SK-N-SH (cell line): ENCODE results near the gene PCGF1. TPM values are rescaled to one million over a fixed set of nuclear protein-coding genes. Genes with fewer than 3 reads are reported as not detected.

Experiments used
- CTCF ChIA-PET: fragments of 300-600, 350-600 bp; formaldehyde crosslinking; extraction: SDS; loops from one replicate; lab custom pipeline; 2021; lab: Yijun Ruan, JAX
- POLR2A ChIA-PET: fragments of 350-600 bp; sonication (Branson Sonifier 250); formaldehyde crosslinking; extraction: SDS; loops from one replicate; lab custom pipeline; 2020; ENCODE audit warnings: antibody characterized with exemption, inconsistent platforms; lab: Yijun Ruan, JAX
- DNase-seq: peaks from one replicate; pipeline ENCODE4 v3.0.0; 2012
- H2AFZ ChIP-seq: fragments of 200-600 bp; sonication (generic); 2 replicates; pipeline ENCODE4 v1.8.1; 2016; ENCODE audit warnings: antibody characterized with exemption, mild to moderate bottlenecking, low read depth
- H3F3A ChIP-seq: fragments of 200-600 bp; sonication (generic); replicated peaks from 2 replicates; pipeline ENCODE3; 2016; ENCODE audit warnings: antibody characterized with exemption, mild to moderate bottlenecking; ENCODE audit not compliant: insufficient read depth
- H3K27ac ChIP-seq, 2 experiments: fragments of 200-500 bp in 1 of 2; fragments of 200-600 bp in 1 of 2; sonication (Bioruptor generic) in 1 of 2; sonication (generic), shearing (Covaris generic) in 1 of 2; 2 replicates each; pipeline versions ENCODE4 v1.5.1 to v1.6.1; 2014 to 2016; ENCODE audit warnings: low read depth in 2 of 2, inconsistent platforms in 1 of 2, low read length in 1 of 2, mild to moderate bottlenecking in 1 of 2, mixed read lengths in 1 of 2
- H3K27me3 ChIP-seq: fragments of 200-600 bp; sonication (generic), shearing (Covaris generic); 2 replicates; pipeline ENCODE4 v1.6.1; 2016; ENCODE audit warnings: mixed run types; ENCODE audit not compliant: insufficient read depth
- H3K36me3 ChIP-seq, 2 experiments: fragments of 200-500 bp in 1 of 2; fragments of 200-600 bp in 1 of 2; sonication (Bioruptor generic) in 1 of 2; sonication (generic) in 1 of 2; replicated peaks in 1 of 2; 2 replicates each; pipeline versions ENCODE3 to v1.5.1; 2014 to 2016; ENCODE audit warnings: low read length in 1 of 2, mild to moderate bottlenecking in 1 of 2; ENCODE audit not compliant: insufficient read depth in 2 of 2, control insufficient read depth in 1 of 2
- H3K4me1 ChIP-seq, 2 experiments: fragments of 200-500 bp in 1 of 2; fragments of 200-600 bp in 1 of 2; sonication (Bioruptor generic) in 1 of 2; sonication (generic), shearing (Covaris generic) in 1 of 2; 2 replicates each; pipeline versions ENCODE4 v1.5.1 to v1.6.1; 2014 to 2016; ENCODE audit warnings: low read depth in 1 of 2, low read length in 1 of 2, mixed run types in 1 of 2; ENCODE audit not compliant: insufficient read depth in 2 of 2, control insufficient read depth in 1 of 2
- H3K4me2 ChIP-seq: fragments of 200-600 bp; sonication (generic), shearing (Covaris generic); 2 replicates; pipeline ENCODE4 v1.6.1; 2017; ENCODE audit warnings: mixed run types
- H3K4me3 ChIP-seq, 2 experiments: fragments of 200-500 bp in 1 of 2; fragments of 200-600 bp in 1 of 2; sonication (Bioruptor generic) in 1 of 2; sonication (generic), shearing (Covaris generic) in 1 of 2; 2 replicates each; pipeline versions ENCODE4 v1.5.1 to v1.8.1; 2014 to 2016; ENCODE audit warnings: low read depth in 2 of 2, inconsistent platforms in 1 of 2, low read length in 1 of 2, mild to moderate bottlenecking in 1 of 2, mixed read lengths in 1 of 2, moderate library complexity in 1 of 2
- H3K79me2 ChIP-seq: fragments of 200-600 bp; sonication (generic); 2 replicates; pipeline ENCODE4 v1.8.1; 2017; ENCODE audit warnings: mild to moderate bottlenecking; ENCODE audit not compliant: insufficient read depth
- H3K9ac ChIP-seq: fragments of 200-600 bp; sonication (generic); 2 replicates; pipeline ENCODE4 v1.6.1; 2017; ENCODE audit warnings: mixed run types
- H3K9me2 ChIP-seq: fragments of 200-600 bp; sonication (generic); 2 replicates; pipeline ENCODE4 v1.6.1; 2017; ENCODE audit warnings: mixed run types
- H3K9me3 ChIP-seq: fragments of 200-600 bp; sonication (generic); 2 replicates; pipeline ENCODE4 v1.6.1; 2017; ENCODE audit warnings: mixed run types, mild to moderate bottlenecking, moderate library complexity
- H4K20me1 ChIP-seq: fragments of 200-600 bp; sonication (generic); 2 replicates; pipeline ENCODE4 v1.6.1; 2017; ENCODE audit warnings: mild to moderate bottlenecking, mixed run types; ENCODE audit not compliant: insufficient read depth
- FOXJ3 ChIP-seq: sonication (generic); formaldehyde crosslinking; IDR thresholded peaks from 2 replicates; pipeline ENCODE4 v1.5.1; 2020; ENCODE audit warnings: mild to moderate bottlenecking, missing genetic modification reagents
- whole genome bisulfite sequencing: methylation state at CpG from one replicate; pipeline ENCODE4 v1.1.6; 2017; ENCODE audit warnings: low lambda C conversion rate; 5-methylcytosine and 5-hydroxymethylcytosine counted together
- polyA plus RNA-seq, 3 experiments: library from polyadenylated mRNA; depleted of rRNA; stranded (reverse); fragments of >200 nt; gene quantifications; 2 replicates each; pipeline ENCODE4 v1.2.3, GENCODE V29; 2012
- TF ChIP-seq, protein P1 (sequence below): IDR thresholded peaks from 2 replicates; pipeline ENCODE4 v1.4.0; 2012; ENCODE audit warnings: low read depth, borderline replicate concordance
- TF ChIP-seq, protein P2 (sequence below): IDR thresholded peaks from 2 replicates; pipeline ENCODE4 v1.6.1; 2012; ENCODE audit warnings: mild to moderate bottlenecking, low read depth, low read length, moderate library complexity

Gene PCGF1
- polyA plus RNA-seq, 1 of the 3 experiments (the other 2 are of a cell fraction), result 44.9 TPM

DNA sequence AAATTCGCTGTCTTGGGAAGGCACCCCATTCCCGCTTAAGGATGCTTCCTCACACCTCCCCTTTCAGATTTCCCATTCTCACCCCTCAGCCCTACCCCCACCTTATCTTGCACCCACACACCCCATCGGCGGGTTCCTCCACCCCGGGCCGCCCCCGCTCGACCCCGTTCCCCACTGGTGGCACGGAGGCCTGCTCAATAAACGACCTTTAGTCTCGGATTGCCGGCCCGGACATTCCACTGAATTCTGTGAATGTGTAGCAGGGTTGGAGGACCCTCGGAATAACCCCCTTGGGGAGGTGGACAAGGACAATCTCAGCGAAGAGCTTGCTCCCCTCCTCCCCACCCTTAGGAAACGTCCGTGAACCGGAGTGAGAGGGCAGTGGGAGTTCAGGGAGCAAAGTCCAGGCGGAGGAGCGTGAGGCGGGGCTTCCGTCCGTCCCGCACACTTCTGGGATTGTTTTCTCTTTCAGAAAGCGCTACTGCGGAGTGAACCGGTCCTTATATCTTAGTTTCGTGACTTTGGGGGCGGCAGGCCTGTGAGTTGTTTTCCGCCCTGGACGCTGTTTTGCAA lies 5.3 kb downstream of the PCGF1 start:
- H3K9ac ChIP-seq, result no peak overlapping the region
- H3K4me3 ChIP-seq, result no peak overlapping the region
- no peaks in the 10 kb centered on the region for H3K27me3 ChIP-seq
- CTCF ChIA-PET, result interaction anchor here (1.0 to 3.1 kb wide), 4 partner anchors 19 to 678 kb away, joined by 3 to 21 read pairs (median 12); partner anchors contain the start of genes CCDC142 and TTC31
- H3K4me1 ChIP-seq, result peaks cover 12 to 37% of the 10 kb centered on the region in 2 experiments; a peak in 2 of 4 replicates
- no peak overlapping the region; a peak in 1 of 4 replicates for H3K27ac ChIP-seq
- POLR2A ChIA-PET, result interaction anchor here (1.4 to 3.1 kb wide), 3 partner anchors 8 to 11 kb away, joined by 3 to 9 read pairs (median 7); no protein-coding TSS in a partner anchor
- H3K79me2 ChIP-seq, result peaks cover 17% of the 10 kb centered on the region; the same call in 1 of the 2 replicates
- WGBS, result 93% methylated on average over 32 of the region's 32 CpGs
- no peaks in the 10 kb centered on the region for H4K20me1 ChIP-seq
- H3F3A ChIP-seq, result peaks cover 8% of the 10 kb centered on the region
- H3K36me3 ChIP-seq, result peaks cover 15 to 20% of the 10 kb centered on the region in 2 experiments
- no peaks in the 10 kb centered on the region for H3K9me3 ChIP-seq
- H3K9me2 ChIP-seq, result no peaks in the 10 kb centered on the region
- no peak for DNase-seq
- TF ChIP-seq, protein P1, sequence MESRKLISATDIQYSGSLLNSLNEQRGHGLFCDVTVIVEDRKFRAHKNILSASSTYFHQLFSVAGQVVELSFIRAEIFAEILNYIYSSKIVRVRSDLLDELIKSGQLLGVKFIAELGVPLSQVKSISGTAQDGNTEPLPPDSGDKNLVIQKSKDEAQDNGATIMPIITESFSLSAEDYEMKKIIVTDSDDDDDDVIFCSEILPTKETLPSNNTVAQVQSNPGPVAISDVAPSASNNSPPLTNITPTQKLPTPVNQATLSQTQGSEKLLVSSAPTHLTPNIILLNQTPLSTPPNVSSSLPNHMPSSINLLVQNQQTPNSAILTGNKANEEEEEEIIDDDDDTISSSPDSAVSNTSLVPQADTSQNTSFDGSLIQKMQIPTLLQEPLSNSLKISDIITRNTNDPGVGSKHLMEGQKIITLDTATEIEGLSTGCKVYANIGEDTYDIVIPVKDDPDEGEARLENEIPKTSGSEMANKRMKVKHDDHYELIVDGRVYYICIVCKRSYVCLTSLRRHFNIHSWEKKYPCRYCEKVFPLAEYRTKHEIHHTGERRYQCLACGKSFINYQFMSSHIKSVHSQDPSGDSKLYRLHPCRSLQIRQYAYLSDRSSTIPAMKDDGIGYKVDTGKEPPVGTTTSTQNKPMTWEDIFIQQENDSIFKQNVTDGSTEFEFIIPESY, result no peak
- no peak overlapping the region for H2AFZ ChIP-seq
- no peak overlapping the region for H3K4me2 ChIP-seq

DNA sequence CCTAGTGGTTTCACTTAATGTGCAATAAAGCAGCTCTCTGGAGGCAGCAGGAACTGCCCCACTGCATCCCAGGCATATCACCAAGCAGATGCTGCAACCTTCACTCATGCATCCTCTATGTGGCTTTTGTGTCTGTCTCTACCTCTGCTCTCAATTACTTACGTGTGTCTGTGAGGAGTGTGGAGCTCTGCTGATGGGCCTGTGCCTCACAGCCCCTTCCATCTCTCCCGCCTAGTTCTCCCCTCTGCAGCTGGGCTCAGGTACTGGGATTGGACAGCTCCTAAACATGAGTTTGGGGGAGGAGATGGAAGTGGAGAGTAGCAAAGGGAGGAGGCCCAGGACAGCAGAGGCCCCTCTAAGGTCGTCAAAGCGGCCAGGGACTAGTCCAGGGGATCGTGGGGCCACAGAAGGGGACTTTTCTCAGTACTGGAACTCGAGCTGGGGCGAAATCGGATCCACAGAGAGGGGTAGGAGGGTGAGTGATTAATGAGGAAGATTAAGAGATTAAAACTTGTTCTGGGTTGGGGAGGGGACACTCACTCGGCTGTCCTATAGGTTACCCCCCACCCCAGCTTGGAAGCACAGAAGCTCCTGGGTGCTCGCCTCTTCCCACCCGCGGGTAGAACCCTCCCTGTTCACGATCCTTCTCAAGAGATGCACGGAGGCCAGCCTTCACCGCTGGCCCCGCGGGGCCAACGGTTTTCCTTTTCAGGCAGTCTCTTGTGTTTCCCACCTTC lies 6.0 kb downstream of the PCGF1 start:
- no peaks in the 10 kb centered on the region for H3K9me2 ChIP-seq
- H3K27me3 ChIP-seq, result no peaks in the 10 kb centered on the region
- H4K20me1 ChIP-seq, result no peaks in the 10 kb centered on the region
- H2AFZ ChIP-seq, result no peak overlapping the region
- no peak overlapping the region for H3K4me2 ChIP-seq
- peaks cover 8% of the 10 kb centered on the region for H3F3A ChIP-seq
- CTCF ChIA-PET, result interaction anchor here (0.5 to 3.7 kb wide), 8 partner anchors 18 to 678 kb away, joined by 3 to 21 read pairs (median 3); partner anchors contain the start of genes CCDC142, LOXL3, MRPL53 and TTC31
- H3K9me3 ChIP-seq, result no peaks in the 10 kb centered on the region
- WGBS, result 84% methylated on average over 18 of the region's 18 CpGs
- H3K79me2 ChIP-seq, result peaks cover 10% of the 10 kb centered on the region; the same call in 1 of the 2 replicates
- H3K4me3 ChIP-seq, result no peak overlapping the region
- TF ChIP-seq, protein P2, sequence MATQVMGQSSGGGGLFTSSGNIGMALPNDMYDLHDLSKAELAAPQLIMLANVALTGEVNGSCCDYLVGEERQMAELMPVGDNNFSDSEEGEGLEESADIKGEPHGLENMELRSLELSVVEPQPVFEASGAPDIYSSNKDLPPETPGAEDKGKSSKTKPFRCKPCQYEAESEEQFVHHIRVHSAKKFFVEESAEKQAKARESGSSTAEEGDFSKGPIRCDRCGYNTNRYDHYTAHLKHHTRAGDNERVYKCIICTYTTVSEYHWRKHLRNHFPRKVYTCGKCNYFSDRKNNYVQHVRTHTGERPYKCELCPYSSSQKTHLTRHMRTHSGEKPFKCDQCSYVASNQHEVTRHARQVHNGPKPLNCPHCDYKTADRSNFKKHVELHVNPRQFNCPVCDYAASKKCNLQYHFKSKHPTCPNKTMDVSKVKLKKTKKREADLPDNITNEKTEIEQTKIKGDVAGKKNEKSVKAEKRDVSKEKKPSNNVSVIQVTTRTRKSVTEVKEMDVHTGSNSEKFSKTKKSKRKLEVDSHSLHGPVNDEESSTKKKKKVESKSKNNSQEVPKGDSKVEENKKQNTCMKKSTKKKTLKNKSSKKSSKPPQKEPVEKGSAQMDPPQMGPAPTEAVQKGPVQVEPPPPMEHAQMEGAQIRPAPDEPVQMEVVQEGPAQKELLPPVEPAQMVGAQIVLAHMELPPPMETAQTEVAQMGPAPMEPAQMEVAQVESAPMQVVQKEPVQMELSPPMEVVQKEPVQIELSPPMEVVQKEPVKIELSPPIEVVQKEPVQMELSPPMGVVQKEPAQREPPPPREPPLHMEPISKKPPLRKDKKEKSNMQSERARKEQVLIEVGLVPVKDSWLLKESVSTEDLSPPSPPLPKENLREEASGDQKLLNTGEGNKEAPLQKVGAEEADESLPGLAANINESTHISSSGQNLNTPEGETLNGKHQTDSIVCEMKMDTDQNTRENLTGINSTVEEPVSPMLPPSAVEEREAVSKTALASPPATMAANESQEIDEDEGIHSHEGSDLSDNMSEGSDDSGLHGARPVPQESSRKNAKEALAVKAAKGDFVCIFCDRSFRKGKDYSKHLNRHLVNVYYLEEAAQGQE, result peak; percentile 59; the same call in 1 of the 2 replicates
- TF ChIP-seq FOXJ3 (CRISPR knock-in tag), result no peak
- TF ChIP-seq, all 33 proteins: peak for 1
- Histone ChIP-seq H3K9ac (no peak overlapping the region), H3K4me1 (peaks cover 12 to 33% of the 10 kb centered on the region in 2 experiments; a peak in 2 of 4 replicates), H3K27ac (peak overlapping the region in 1 of 2 experiments; percentile 76; a peak in 2 of 4 replicates), H3K36me3 (peaks cover 15 to 18% of the 10 kb centered on the region in 2 experiments)
- peak; percentile 63 for DNase-seq
- POLR2A ChIA-PET, result interaction anchor here (0.7 to 3.1 kb wide), 11 partner anchors 9 to 86 kb away, joined by 3 to 19 read pairs (median 6); partner anchors contain the start of genes AUP1, CCDC142, HTRA2 and MRPL53
